Activated CD4-positive, alpha-beta T cell treated with anti-CD3 and anti-CD28 coated beads, Interleukin-2, amount 50 U/mL, for 1 hour (primary cell): ENCODE measurements around the gene STK17A.

Experiments
- DNase-seq: peaks from one replicate; pipeline ENCODE4 v3.0.0-alpha.2; 2020

Gene STK17A

GRCh38 chr7:43637114-43637806, 54.4 kb downstream of the STK17A start:
- DNase-seq = no peak

- no peak for DNase-seq
Measured at GRCh38 chr7:43639858-43640491, 57.1 kb downstream of the STK17A start.

- DNase-seq = no peak
Measured at GRCh38 chr7:43640679-43641078, 57.8 kb downstream of the STK17A start.

- DNase-seq = no peak
Measured at GRCh38 chr7:43642897-43643630, 60.2 kb downstream of the STK17A start.

GRCh38 chr7:43643846-43644245, 60.9 kb downstream of the STK17A start:
- DNase-seq = no peak

GRCh38 chr7:43645699-43646226, 62.9 kb downstream of the STK17A start:
- DNase-seq = no peak

GRCh38 chr7:43646603-43647338, 63.9 kb downstream of the STK17A start:
- DNase-seq = no peak

- no peak for DNase-seq
Measured at GRCh38 chr7:43647339-43647672, 64.4 kb downstream of the STK17A start.

GRCh38 chr7:43647673-43648472, 65.0 kb downstream of the STK17A start:
- peak; percentile 33 for DNase-seq

- peak; percentile 64 for DNase-seq
Measured at GRCh38 chr7:43648473-43649406, 65.8 kb downstream of the STK17A start.

- DNase-seq = peak; percentile 49
Measured at GRCh38 chr7:43649755-43650274, 66.9 kb downstream of the STK17A start.

GRCh38 chr7:43650457-43651052, 67.6 kb downstream of the STK17A start:
- no peak for DNase-seq

GRCh38 chr7:43652364-43652763, 69.5 kb downstream of the STK17A start:
- DNase-seq = no peak

- DNase-seq = no peak
Measured at GRCh38 chr7:43653466-43653865, 70.6 kb downstream of the STK17A start.

GRCh38 chr7:43653891-43654504, 71.1 kb downstream of the STK17A start:
- no peak for DNase-seq

GRCh38 chr7:43655584-43655983, 72.7 kb downstream of the STK17A start:
- DNase-seq = no peak

- no peak for DNase-seq
Measured at GRCh38 chr7:43656997-43657396, 74.1 kb downstream of the STK17A start.

GRCh38 chr7:43658718-43659548, 76.0 kb downstream of the STK17A start:
- no peak for DNase-seq

GRCh38 chr7:43659549-43659896, 76.6 kb downstream of the STK17A start:
- no peak for DNase-seq
